ENCODE results near the gene ATG9A. TPM values are rescaled to one million over a fixed set of nuclear protein-coding genes. Genes with fewer than 3 reads are reported as not detected.

Gene ATG9A
- total and polyA plus RNA-seq, 2 donors (not counting 1 experiment from before 2014, with no cell fraction given) = 41.8 to 65.5 TPM

GRCh38 chr2:219228911-219229304, 528 bp downstream of the ATG9A start:
- DNase-seq (no peak), ATAC-seq (ENCODE audit: low read depth) (no peak)
- ChIA-PET CTCF (interaction anchor here (1.2 to 4.9 kb wide), 12 partner anchors 14 to 71 kb away, joined by 3 to 30 read pairs (median 5); partner anchors contain the start of genes CNPPD1, GLB1L, STK16 and TUBA4A), POLR2A (interaction anchor here (0.6 to 3.2 kb wide), 14 partner anchors 10 to 66 kb away, joined by 3 to 56 read pairs (median 10); partner anchors contain the start of genes ABCB6, CNPPD1, DNAJB2 and GLB1L)
- Mint-ChIP-seq H3K4me1 (peaks cover 38% of the 10 kb centered on the region), H3K9me3 (ENCODE audit: insufficient read depth) (no peaks in the 10 kb centered on the region), H3K27ac (peak overlapping the region; percentile 70), H3K27me3 (no peaks in the 10 kb centered on the region), H3K4me3 (peak overlapping the region; percentile 99)
- Histone ChIP-seq H3K4me3 (ENCODE audit: control extremely low read depth in 1 of 5, extremely low read depth in 1 of 5, insufficient read depth in 1 of 5, low read depth in 2 of 5, low read length in 4 of 5) (peak overlapping the region; percentile 86 to 98 (median 92)), H3K79me2 (ENCODE audit: control insufficient read depth, insufficient read depth, low read length) (peaks cover 75% of the 10 kb centered on the region), H3K4me1 (ENCODE audit: control insufficient read depth in 2 of 2, insufficient read depth in 2 of 2, low read length in 2 of 2) (peaks cover 17 to 23% of the 10 kb centered on the region in 2 donors), H3K36me3 (replicated peaks in 1 of 2; ENCODE audit: control extremely low read depth in 1 of 2, control insufficient read depth in 1 of 2, extremely low read depth in 1 of 2, insufficient read depth in 2 of 2, low read length in 1 of 2) (peaks cover 7 to 45% of the 10 kb centered on the region in 2 experiments), H3K27ac (ENCODE audit: low read length in 2 of 2) (peak overlapping the region; percentile 70 to 87), H3K9ac (ENCODE audit: low read length) (peak overlapping the region; percentile 82), H3K27me3 (replicated peaks in 1 of 4; ENCODE audit: control extremely low read depth in 1 of 4, control insufficient read depth in 3 of 4, insufficient read depth in 4 of 4, low read length in 3 of 4) (no peaks in the 10 kb centered on the region), H3K4me2 (replicated peaks; ENCODE audit: low read depth, low read length, poor library complexity, severe bottlenecking) (peak overlapping the region; percentile 93), H4K20me1 (ENCODE audit: control insufficient read depth, insufficient read depth, low read length, poor library complexity, severe bottlenecking) (peaks cover 71% of the 10 kb centered on the region), H3K9me3 (ENCODE audit: control extremely low read depth in 1 of 3, control insufficient read depth in 2 of 3, insufficient read depth in 1 of 3, low read length in 2 of 3) (no peaks in the 10 kb centered on the region), H2AFZ (ENCODE audit: insufficient read depth, low read depth, low read length, poor library complexity, severe bottlenecking) (peak overlapping the region; percentile 78)
- 2% methylated on average over 19 of the region's 19 CpGs for WGBS (ENCODE audit: insufficient coverage)
- no peak for TF ChIP-seq EZH2 (IDR thresholded peaks at IDR 0.05; ENCODE audit: borderline replicate concordance, insufficient read depth, low read depth, low read length, poor library complexity, severe bottlenecking)
- TF ChIP-seq, protein P1, sequence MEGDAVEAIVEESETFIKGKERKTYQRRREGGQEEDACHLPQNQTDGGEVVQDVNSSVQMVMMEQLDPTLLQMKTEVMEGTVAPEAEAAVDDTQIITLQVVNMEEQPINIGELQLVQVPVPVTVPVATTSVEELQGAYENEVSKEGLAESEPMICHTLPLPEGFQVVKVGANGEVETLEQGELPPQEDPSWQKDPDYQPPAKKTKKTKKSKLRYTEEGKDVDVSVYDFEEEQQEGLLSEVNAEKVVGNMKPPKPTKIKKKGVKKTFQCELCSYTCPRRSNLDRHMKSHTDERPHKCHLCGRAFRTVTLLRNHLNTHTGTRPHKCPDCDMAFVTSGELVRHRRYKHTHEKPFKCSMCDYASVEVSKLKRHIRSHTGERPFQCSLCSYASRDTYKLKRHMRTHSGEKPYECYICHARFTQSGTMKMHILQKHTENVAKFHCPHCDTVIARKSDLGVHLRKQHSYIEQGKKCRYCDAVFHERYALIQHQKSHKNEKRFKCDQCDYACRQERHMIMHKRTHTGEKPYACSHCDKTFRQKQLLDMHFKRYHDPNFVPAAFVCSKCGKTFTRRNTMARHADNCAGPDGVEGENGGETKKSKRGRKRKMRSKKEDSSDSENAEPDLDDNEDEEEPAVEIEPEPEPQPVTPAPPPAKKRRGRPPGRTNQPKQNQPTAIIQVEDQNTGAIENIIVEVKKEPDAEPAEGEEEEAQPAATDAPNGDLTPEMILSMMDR (IDR thresholded peaks at IDR 0.05) = no peak
- intact Hi-C loops (cut with micrococcal nuclease) = loop anchor here (1.0 to 5.0 kb wide), 11 partner anchors 10 to 368 kb away; partner anchors contain the start of genes CNPPD1, DNAJB2, GLB1L and NHEJ1
